A549 treated with GW870086 at 1 μM for 4 hours (cell line): ENCODE results near the gene MEN1. TPM values are rescaled to one million over a fixed set of nuclear protein-coding genes. Genes with fewer than 3 reads are reported as not detected.

Experiments
- total RNA-seq: library from RNA; stranded (reverse); fragments of 200-300 nt; extraction: Qiagen RNA extraction; gene quantifications from 5 replicates; pipeline ENCODE4 v1.2.3, GENCODE V29; 2022; ENCODE audit warnings: low read depth

The MEN1 gene
- 28.7 to 39.3 TPM (median 36.7 TPM) in 5 replicates for total RNA-seq

DNA sequence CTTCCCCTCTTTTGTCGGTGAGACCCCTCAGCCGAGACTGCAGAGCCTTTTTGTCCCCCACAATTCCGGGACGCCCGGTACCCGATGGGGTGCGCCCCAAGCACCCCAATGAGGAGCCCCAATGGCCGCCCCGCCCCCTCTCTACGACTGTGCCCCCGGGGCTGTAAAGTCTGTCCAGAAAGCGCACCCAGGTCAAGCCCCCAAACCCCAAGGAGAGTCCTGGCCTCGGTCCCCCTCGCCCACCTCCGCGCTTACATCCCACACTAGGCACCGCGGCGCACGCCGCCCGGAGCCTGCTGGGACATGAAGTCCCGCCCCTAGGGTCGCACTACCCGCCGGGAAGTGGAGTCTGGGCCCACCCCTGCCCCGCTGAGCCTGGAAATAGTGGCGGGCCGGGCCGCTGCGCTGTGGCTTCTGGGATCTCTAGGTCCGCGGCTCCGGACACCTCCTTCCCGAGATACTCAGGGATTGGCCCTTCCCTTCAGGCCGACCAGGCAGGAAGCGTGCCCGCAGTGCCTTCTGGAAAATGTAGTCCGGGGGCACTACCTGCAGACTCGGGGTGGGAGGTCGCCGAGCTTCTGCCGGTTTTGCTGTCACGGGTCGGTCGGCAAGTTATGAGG, at the start of gene MEN1:
MEN1 (minus strand) TSS at position 281 of the 620 bp plus-strand sequence. CDS start 442 bp downstream, outside the sequence.

DNA sequence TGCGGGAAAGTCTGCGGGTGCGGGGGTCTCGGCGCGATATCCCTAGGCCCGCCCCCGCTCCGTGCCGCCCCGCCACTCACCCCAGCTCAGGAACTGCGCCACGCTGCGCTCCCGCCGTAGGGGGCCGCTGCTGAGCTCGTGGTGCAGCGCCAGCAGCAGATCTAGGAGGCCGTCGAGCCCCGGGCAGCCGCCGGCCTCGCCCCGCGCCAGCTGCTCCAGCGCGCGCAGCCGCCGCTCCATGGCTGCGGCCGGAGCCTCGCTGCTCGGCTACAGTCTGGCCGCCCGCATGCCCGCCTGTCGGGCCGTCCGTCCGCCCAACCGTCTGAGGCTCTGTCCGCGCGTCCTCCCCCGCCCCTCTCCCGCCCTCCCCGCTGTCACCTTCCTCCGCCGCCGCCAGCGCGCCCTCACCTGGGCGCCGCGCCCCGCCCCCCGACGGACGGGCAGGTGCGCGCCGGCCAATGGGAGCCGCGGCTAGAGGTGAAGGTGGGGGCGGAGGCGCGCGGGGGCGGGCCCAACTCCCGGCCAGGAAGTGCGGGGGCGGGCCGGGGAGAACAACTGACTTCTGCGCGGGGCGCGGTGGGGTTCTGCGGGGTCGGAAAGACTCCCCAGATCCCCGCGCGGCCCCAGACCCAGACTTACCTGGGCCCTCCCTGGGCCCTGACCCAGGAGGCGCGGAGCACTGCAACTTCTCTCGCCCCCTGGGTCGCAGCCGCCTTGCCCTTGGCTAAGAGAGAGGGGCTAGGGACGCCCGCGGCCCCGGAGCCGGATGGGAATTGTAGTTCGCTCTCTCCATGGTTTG, 34.2 kb upstream of the MEN1 start, which contains the start of gene CDC42BPG:
CDC42BPG (minus strand) TSS at position 324 of the 799 bp plus-strand sequence; CDS start at position 240, 84 bp downstream.

GRCh38 chr11:64803158-64803845, 7.0 kb downstream of the MEN1 start, which contains the start of gene MAP4K2:
TSS of gene MAP4K2 (minus strand) at chr11:64803214. CDS start at chr11:64803149, 65 bp downstream.

DNA sequence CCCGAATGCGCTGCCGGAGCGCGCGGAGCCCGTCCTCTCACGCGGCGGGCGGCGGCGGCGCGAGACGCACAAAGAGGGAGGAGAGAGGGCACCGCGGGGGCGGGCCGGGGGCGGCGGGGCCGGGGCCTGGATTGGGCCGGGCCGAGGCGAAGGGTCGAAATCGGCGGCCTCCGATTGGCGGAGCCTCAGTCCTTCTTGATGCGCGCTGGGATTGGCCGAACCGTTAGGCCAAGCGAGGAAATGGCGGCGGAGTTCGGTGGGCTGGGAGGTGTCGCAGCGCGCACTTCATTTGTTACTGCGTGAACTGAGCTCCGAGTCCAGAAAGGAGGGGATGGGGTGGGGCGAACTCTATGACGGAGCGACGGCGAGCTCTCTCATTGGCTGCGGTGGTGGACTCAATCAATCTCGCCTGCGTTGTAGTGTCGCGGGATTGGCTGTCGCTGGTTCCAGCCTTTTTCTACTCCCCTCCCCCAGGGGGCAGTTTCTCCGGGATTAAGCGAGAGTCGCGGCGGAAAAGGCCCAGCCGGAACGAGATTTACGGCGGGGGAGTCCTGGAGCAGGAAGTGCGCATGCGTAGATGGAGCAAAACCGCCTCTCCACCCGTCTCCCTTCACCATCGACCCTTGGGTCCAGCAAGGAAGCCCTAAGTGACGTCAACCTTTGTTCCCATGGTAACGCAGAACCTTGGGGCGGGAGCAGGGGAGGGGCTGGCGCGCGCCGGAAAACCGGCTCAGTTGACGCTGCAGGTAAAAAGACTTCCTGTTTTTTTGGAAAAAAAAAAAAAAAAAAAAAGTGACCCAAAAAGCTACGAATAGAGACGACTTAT, 31.7 kb downstream of the MEN1 start, which contains the start of gene SF1:
SF1 (minus strand) TSS at position 70 of the 826 bp plus-strand sequence. CDS start 150 bp downstream, outside the sequence.

DNA sequence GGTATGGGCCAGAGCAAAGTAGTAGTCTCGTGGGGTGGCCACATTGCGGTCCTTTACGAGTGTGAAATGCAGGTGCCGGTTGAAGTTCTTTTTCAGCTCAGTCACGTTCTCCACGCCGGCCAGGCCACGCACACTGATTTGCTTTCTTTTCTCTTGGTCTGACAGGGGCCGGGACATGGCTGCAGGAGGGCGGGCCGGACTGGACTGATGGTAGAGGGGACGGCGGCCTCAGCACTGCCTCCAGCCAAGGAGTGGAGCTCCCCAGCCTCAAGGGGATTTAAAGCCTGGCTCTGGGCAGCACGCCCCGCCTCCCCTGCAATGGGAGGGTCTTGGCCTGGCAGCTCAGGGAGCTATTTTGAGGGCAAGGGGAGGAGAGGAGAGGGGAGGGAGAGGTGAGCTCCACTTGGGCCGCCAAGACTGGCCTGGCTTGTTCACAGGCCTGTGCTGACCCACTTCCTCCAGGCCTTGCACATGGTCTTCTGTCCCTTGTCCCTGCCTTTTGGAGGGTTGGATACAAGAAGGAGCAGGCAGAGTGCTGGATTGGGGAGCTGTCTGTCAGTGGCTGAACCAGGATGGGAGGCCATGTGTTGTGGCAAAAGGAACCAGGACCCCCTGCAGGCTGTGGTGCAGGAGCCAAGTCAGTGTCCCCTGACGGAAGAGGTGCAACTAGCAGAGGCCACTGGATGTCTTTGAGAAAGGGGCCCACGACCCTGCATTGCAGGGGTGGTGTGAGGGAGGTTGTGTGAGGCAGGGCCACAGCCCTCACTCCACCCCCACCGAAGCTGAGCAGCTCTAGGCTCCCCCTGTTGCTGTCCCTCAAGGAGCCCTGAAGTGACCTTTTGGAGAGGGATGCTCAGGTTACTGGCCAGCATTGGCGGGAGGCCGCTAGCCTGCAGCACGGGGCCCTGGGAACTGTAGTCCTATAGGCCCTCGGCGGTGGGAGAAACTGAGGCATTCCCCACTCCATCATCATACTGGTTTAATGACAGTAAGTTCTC, 50.3 kb downstream of the MEN1 start, which contains the start of gene PYGM:
PYGM (minus strand) TSS at position 253 of the 998 bp plus-strand sequence; CDS start at position 177, 76 bp downstream.

Other genes starting within 250 kb of the MEN1 start
- not detected in 5 replicates for gene SLC22A12, start 219.3 kb downstream of the MEN1 start, total RNA-seq
- gene NRXN2, start 87.4 kb downstream of the MEN1 start, total RNA-seq: 0.19 to 0.35 TPM (median 0.27 TPM) in 5 replicates
- gene RASGRP2, start 66.4 kb downstream of the MEN1 start, total RNA-seq: 1.1 to 2.6 TPM (median 1.4 TPM) in 5 replicates
- 0.17 to 0.58 TPM (median 0.32 TPM) in 5 replicates for gene PYGM, start 50.6 kb downstream of the MEN1 start, total RNA-seq
- gene SF1, start 32.0 kb downstream of the MEN1 start, total RNA-seq: 160 to 206 TPM (median 161 TPM) in 5 replicates
- gene MAP4K2, start 7.3 kb downstream of the MEN1 start, total RNA-seq: 6.9 to 9.1 TPM (median 8.0 TPM) in 5 replicates
- 1.1 to 1.8 TPM (median 1.6 TPM) in 5 replicates for gene CDC42BPG, start 34.1 kb upstream of the MEN1 start, total RNA-seq
- 104 to 140 TPM (median 129 TPM) in 5 replicates for gene EHD1, start 68.1 kb upstream of the MEN1 start, total RNA-seq
- 12.9 to 22.4 TPM (median 20.8 TPM) in 5 replicates for gene ATG2A, start 106.7 kb upstream of the MEN1 start, total RNA-seq
- gene PPP2R5B, start 114.1 kb upstream of the MEN1 start, total RNA-seq: 3.6 to 6.2 TPM (median 4.2 TPM) in 5 replicates
- not detected in 5 replicates for gene GPHA2, start 125.3 kb upstream of the MEN1 start, total RNA-seq
- not detected in 5 replicates for gene MAJIN, start 161.6 kb upstream of the MEN1 start, total RNA-seq
- gene BATF2, start 186.4 kb upstream of the MEN1 start, total RNA-seq: 0.61 to 1.3 TPM (median 0.67 TPM) in 5 replicates
- 157 to 200 TPM (median 182 TPM) in 5 replicates for gene ARL2, start 203.6 kb upstream of the MEN1 start, total RNA-seq
- 20.2 to 23.7 TPM (median 21.5 TPM) in 5 replicates for gene SNX15, start 216.9 kb upstream of the MEN1 start, total RNA-seq
- gene SAC3D1, start 230.7 kb upstream of the MEN1 start, total RNA-seq: 33.6 to 55.1 TPM (median 50.9 TPM) in 5 replicates
- not detected in 5 replicates for gene NAALADL1, start 248.0 kb upstream of the MEN1 start, total RNA-seq